HepG2 (cell line): ENCODE data around the gene ACOT8. TPM values are rescaled to one million over a fixed set of nuclear protein-coding genes. Genes with fewer than 3 reads are reported as not detected.

Source experiments
- ATAC-seq: fragments of 200-7000 bp; cut with Tn5 transposase; 3 replicates; pipeline ENCODE4 v1.9.1; 2020; ENCODE audit warnings: mild to moderate bottlenecking, moderate library complexity
- BruUV-seq: library from RNA; stranded (reverse); fragments of 400-500 nt; replicated peaks from 2 replicates; lab custom pipeline; 2021; lab: Mats Ljungman, UMichigan
- CTCF ChIA-PET: fragments of 300-600 bp; formaldehyde crosslinking; extraction: SDS; loops from one replicate; lab custom pipeline; 2021; ENCODE audit warnings: low total read pairs, inconsistent platforms, low intra/inter-chr PET ratio; lab: Yijun Ruan, JAX
- POLR2A ChIA-PET: fragments of 350-600 bp; sonication (Branson Sonifier 250); formaldehyde crosslinking; loops from one replicate; lab custom pipeline; 2020; ENCODE audit warnings: antibody characterized with exemption, inconsistent platforms; lab: Yijun Ruan, JAX
- DNase-seq: peaks from one replicate; pipeline ENCODE4 v3.0.0-alpha.2; 2015; ENCODE audit warnings: low spot score
- FAIRE-seq: peaks from 3 replicates; lab custom pipeline; 2011; peaks lifted over from hg19 to GRCh38; lab: Jason Lieb, UNC
- H2AFZ ChIP-seq: one replicate; pipeline ENCODE4 v1.6.1; 2011; ENCODE audit warnings: low read length, inconsistent platforms
- H3K27ac ChIP-seq: fragments of 300-600 bp; 3 replicates; pipeline ENCODE4 v1.8.0; 2011; ENCODE audit warnings: mixed run types, mild to moderate bottlenecking, mixed read lengths, low read length, inconsistent platforms; ENCODE audit not compliant: insufficient read depth; ENCODE audit errors: extremely low read length
- H3K27me3 ChIP-seq, 2 experiments: fragments of 200-600 bp in 1 of 2; 2 replicates in 1 of 2; 3 replicates in 1 of 2; pipeline versions ENCODE4 v1.6.0 to v1.8.0; 2011; ENCODE audit warnings: low read length in 2 of 2, mild to moderate bottlenecking in 2 of 2, moderate library complexity in 2 of 2, inconsistent platforms in 1 of 2; ENCODE audit not compliant: insufficient read depth in 2 of 2, control insufficient read depth in 1 of 2
- H3K36me3 ChIP-seq, 2 experiments: fragments of 200-600 bp in 1 of 2; replicated peaks in 1 of 2; 2 replicates in 1 of 2; 3 replicates in 1 of 2; pipeline versions ENCODE4 v1.5.1 to v1.8.0; 2011; ENCODE audit warnings: low read length in 2 of 2, inconsistent platforms in 1 of 2; ENCODE audit not compliant: insufficient read depth in 2 of 2, control insufficient read depth in 1 of 2
- H3K4me1 ChIP-seq: 2 replicates; pipeline ENCODE4 v1.5.1; 2012; ENCODE audit warnings: low read length, inconsistent platforms; ENCODE audit not compliant: insufficient read depth
- H3K4me2 ChIP-seq: 2 replicates; pipeline ENCODE4 v1.6.0; 2011; ENCODE audit warnings: low read depth, low read length, inconsistent platforms
- H3K4me3 ChIP-seq, 3 experiments: fragments of 200-600 bp in 1 of 3; sonication (generic), shearing (Covaris generic) in 1 of 3; replicated peaks in 1 of 3; 2 replicates each; pipeline ENCODE4 v1.5.1; 2011 to 2016; ENCODE audit warnings: low read length in 3 of 3, inconsistent platforms in 2 of 3, low read depth in 2 of 3, mild to moderate bottlenecking in 2 of 3, control low read depth in 1 of 3, mixed read lengths in 1 of 3; ENCODE audit not compliant: insufficient read depth in 1 of 3
- H3K79me2 ChIP-seq: one replicate; pipeline ENCODE4 v1.6.1; 2011; ENCODE audit warnings: low read length, inconsistent platforms; ENCODE audit not compliant: insufficient read depth
- H3K9ac ChIP-seq: 2 replicates; pipeline ENCODE4 v1.6.0; 2011; ENCODE audit warnings: mild to moderate bottlenecking, low read depth, low read length, inconsistent platforms; ENCODE audit not compliant: insufficient read depth
- H3K9me3 ChIP-seq: 2 replicates; pipeline ENCODE4 v1.5.1; 2012; ENCODE audit warnings: mild to moderate bottlenecking, low read length
- H4K20me1 ChIP-seq: 2 replicates; pipeline ENCODE4 v1.6.0; 2011; ENCODE audit warnings: inconsistent platforms, mild to moderate bottlenecking, low read length, moderate library complexity; ENCODE audit not compliant: insufficient read depth
- ATF7 ChIP-seq, 2 experiments: fragments of 450-650 bp in 1 of 2; sonication (generic) in 1 of 2; formaldehyde crosslinking in 1 of 2; IDR thresholded peaks; 2 replicates each; pipeline versions ENCODE4 v1.4.0 to v1.6.1; 2016 to 2020; ENCODE audit warnings: antibody characterized with exemption in 1 of 2, mild to moderate bottlenecking in 1 of 2, missing genetic modification reagents in 1 of 2
- CREB1 ChIP-seq, 2 experiments: fragments of 450-650 bp in 1 of 2; IDR thresholded peaks; 2 replicates each; pipeline ENCODE4 v1.6.1; 2016 to 2017; ENCODE audit warnings: control low read depth in 1 of 2, mild to moderate bottlenecking in 1 of 2, missing compliant biosample characterization in 1 of 2, missing genetic modification characterization in 1 of 2
- E2F5 ChIP-seq: sonication (generic); formaldehyde crosslinking; conservative IDR thresholded peaks from 2 replicates; pipeline ENCODE4 v1.4.0; 2020; ENCODE audit warnings: missing genetic modification reagents
- ELF3 ChIP-seq: IDR thresholded peaks from 2 replicates; pipeline ENCODE4 v1.6.1; 2016; ENCODE audit warnings: missing genetic modification reagents, missing compliant biosample characterization
- HNRNPK ChIP-seq: fragments of 200-400 bp; formaldehyde crosslinking; IDR thresholded peaks from 2 replicates; pipeline ENCODE4 v1.6.1; 2018; ENCODE audit warnings: low read length, low read depth, moderate library complexity, mild to moderate bottlenecking; ENCODE audit not compliant: poor library complexity, severe bottlenecking
- JUNB ChIP-seq: sonication (generic); formaldehyde crosslinking; IDR thresholded peaks from 2 replicates; pipeline ENCODE4 v1.8.0; 2022; ENCODE audit warnings: missing genetic modification reagents, mild to moderate bottlenecking, borderline replicate concordance
- MEIS1 ChIP-seq: sonication (generic); formaldehyde crosslinking; IDR thresholded peaks from 2 replicates; pipeline ENCODE4 v1.9.0; 2021; ENCODE audit warnings: mild to moderate bottlenecking, missing genetic modification reagents, moderate library complexity, borderline replicate concordance
- NCOA2 ChIP-seq: sonication (generic); formaldehyde crosslinking; IDR thresholded peaks from 2 replicates; pipeline ENCODE4 v1.8.0; 2022; ENCODE audit warnings: inconsistent platforms
- SMAD9 ChIP-seq: sonication (generic); formaldehyde crosslinking; IDR thresholded peaks from 2 replicates; pipeline ENCODE4 v1.5.1; 2020; ENCODE audit warnings: mild to moderate bottlenecking, missing genetic modification reagents
- STAT5B ChIP-seq: sonication (generic); formaldehyde crosslinking; IDR thresholded peaks from 2 replicates; pipeline ENCODE4 v1.4.0; 2020; ENCODE audit warnings: missing genetic modification reagents
- ZFAT ChIP-seq: sonication (generic); formaldehyde crosslinking; conservative IDR thresholded peaks from 2 replicates; pipeline ENCODE4 v1.8.1; 2023; ENCODE audit warnings: missing genetic modification reagents, inconsistent platforms
- ZHX1 ChIP-seq: sonication (generic); formaldehyde crosslinking; IDR thresholded peaks from 2 replicates; pipeline ENCODE4 v1.8.1; 2022; ENCODE audit warnings: low read depth, mild to moderate bottlenecking, missing genetic modification reagents
- ZNF33B ChIP-seq: sonication (generic); formaldehyde crosslinking; IDR thresholded peaks from 2 replicates; pipeline ENCODE4 v1.5.1; 2020; ENCODE audit warnings: mild to moderate bottlenecking, missing genetic modification reagents
- ZNF34 ChIP-seq: sonication (generic); formaldehyde crosslinking; IDR thresholded peaks from 2 replicates; pipeline ENCODE4 v1.4.0; 2020; ENCODE audit warnings: mild to moderate bottlenecking, missing genetic modification reagents, borderline replicate concordance
- WGBS: methylation state at CpG from one replicate; pipeline ENCODE4 v1.1.6; 2017; ENCODE audit warnings: low lambda C conversion rate; 5-methylcytosine and 5-hydroxymethylcytosine counted together
- in situ Hi-C: cut with HindIII; loops from 2 replicates; pipeline ENCODE4 v1.10.0; 2017; ENCODE audit warnings: low pct_unique_long_range_greater_than_20kb; ENCODE audit not compliant: extremely low pct_ligation_motif_present
- intact Hi-C: fragments of 100-400 bp; cut with micrococcal nuclease; formaldehyde crosslinking; loops from one replicate; pipeline ENCODE4 v1.10.0; 2022; ENCODE audit not compliant: unreplicated experiment
- polyA plus RNA-seq, 8 experiments: library from polyadenylated mRNA; depleted of rRNA in 3 of 8; stranded (reverse) in 7 of 8; unstranded in 1 of 8; fragments of >200 nt; fragmentation: Illumina TruSeq in 4 of 8; extraction: Trizol in 4 of 8; gene quantifications; 2 replicates each; pipeline versions ENCODE4 v1.2.1 to v1.2.3, GENCODE V29; 2011 to 2016; ENCODE audit warnings: low read depth in 4 of 8, missing spikeins in 1 of 8, mixed read lengths in 1 of 8; ENCODE audit not compliant: insufficient read depth in 1 of 8
- total RNA-seq, 5 experiments: library from RNA; depleted of rRNA; stranded (reverse); fragments of >200 nt; fragmentation: Illumina TruSeq; extraction: Trizol; gene quantifications; 2 replicates each; pipeline ENCODE4 v1.2.3, GENCODE V29; 2016; ENCODE audit warnings: low read depth in 1 of 5
- TF ChIP-seq, protein P1 (sequence below): sonication (generic); formaldehyde crosslinking; IDR thresholded peaks from 2 replicates; pipeline ENCODE4 v1.4.0; 2020; ENCODE audit warnings: low read depth, mild to moderate bottlenecking, missing genetic modification reagents

Gene ACOT8
- total and polyA plus RNA-seq, 2 of the 13 experiments (the other 11 are each of a cell fraction or from before 2014, with no cell fraction given): 31.4 to 45.5 TPM

- in situ Hi-C loops: no loop called here
- no peaks in the 10 kb centered on the region for H3K79me2 ChIP-seq
- no peak for FAIRE-seq
These were observed 21.8 kb downstream of the ACOT8 start for GRCh38 chr20:45835329-45835765.

More at GRCh38 chr20:45835329-45835765, 21.8 kb downstream of the ACOT8 start:
- Histone ChIP-seq H3K4me2 (no peak overlapping the region), H3K4me3 (no peak overlapping the region), H3K4me1 (peaks cover 48% of the 10 kb centered on the region), H3K36me3 (0 out of 5 replicates have a peak, but pooled peaks cover 0 to 4% of the 10 kb centered on the region in 2 experiments), H3K9ac (no peak overlapping the region), H3K27me3 (no peaks in the 10 kb centered on the region), H4K20me1 (no peaks in the 10 kb centered on the region), H3K9me3 (no peaks in the 10 kb centered on the region), H3K27ac (no peak overlapping the region), H2AFZ (no peak overlapping the region)
- intact Hi-C loops: no loop called here
- ChIA-PET CTCF (no interaction called here), POLR2A (no interaction called here)
- ATAC-seq (no peak), DNase-seq (no peak)
- BruUV-seq: no TSS peak
- 81% methylated on average over 3 of the region's 3 CpGs for WGBS
- 0 out of 2 replicates have a peak, but pooled peaks have one; percentile 7 for TF ChIP-seq ZNF33B (CRISPR knock-in tag)
- TF ChIP-seq STAT5B (CRISPR knock-in tag): no peak
- no peak for TF ChIP-seq JUNB (CRISPR knock-in tag)
- TF ChIP-seq NCOA2 (CRISPR knock-in tag): no peak
- TF ChIP-seq ZNF34 (CRISPR knock-in tag): no peak
- TF ChIP-seq ELF3 (CRISPR knock-in tag): no peak
- TF ChIP-seq ATF7 (IDR thresholded peaks at IDR 0.05): peak; percentile 55; the same call in 1 of the 2 replicates
- no peak for TF ChIP-seq ATF7 (CRISPR knock-in tag; IDR thresholded peaks at IDR 0.05)
- TF ChIP-seq, protein P1, sequence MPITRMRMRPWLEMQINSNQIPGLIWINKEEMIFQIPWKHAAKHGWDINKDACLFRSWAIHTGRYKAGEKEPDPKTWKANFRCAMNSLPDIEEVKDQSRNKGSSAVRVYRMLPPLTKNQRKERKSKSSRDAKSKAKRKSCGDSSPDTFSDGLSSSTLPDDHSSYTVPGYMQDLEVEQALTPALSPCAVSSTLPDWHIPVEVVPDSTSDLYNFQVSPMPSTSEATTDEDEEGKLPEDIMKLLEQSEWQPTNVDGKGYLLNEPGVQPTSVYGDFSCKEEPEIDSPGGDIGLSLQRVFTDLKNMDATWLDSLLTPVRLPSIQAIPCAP (CRISPR knock-in tag): no peak
- TF ChIP-seq SMAD9 (CRISPR knock-in tag): no peak
- 0 out of 2 replicates have a peak, but pooled peaks have one; percentile 10 for TF ChIP-seq ZHX1 (CRISPR knock-in tag)
- no peak for TF ChIP-seq ZFAT (CRISPR knock-in tag)
- no peak for TF ChIP-seq E2F5
- peak; percentile 56 for TF ChIP-seq CREB1 (IDR thresholded peaks at IDR 0.05)
- no peak for TF ChIP-seq CREB1 (CRISPR knock-in tag; IDR thresholded peaks at IDR 0.05)
- no peak for TF ChIP-seq MEIS1 (CRISPR knock-in tag)
- no peak for TF ChIP-seq HNRNPK
